NCI-H446 (cell line): ENCODE results near the gene CYSTM1.
A peak's percentile ranks its signal among the peaks of the same experiment; 100 is the strongest.

ENCODE experiments used
- DNase-seq, 2 experiments: peaks; one replicate each; lab custom pipeline; 2025; lab: John Stamatoyannopoulos, UW

The CYSTM1 gene

GRCh38 chr5:140213370-140213983 is 38.5 kb downstream of the CYSTM1 start:
- DNase-seq, result no peak

GRCh38 chr5:140214831-140215230 is 39.8 kb downstream of the CYSTM1 start:
- DNase-seq, result no peak

GRCh38 chr5:140215276-140215675 is 40.3 kb downstream of the CYSTM1 start:
- DNase-seq, result no peak

- DNase-seq, result no peak
Observed at GRCh38 chr5:140216478-140217074, 41.6 kb downstream of the CYSTM1 start.

- DNase-seq, result no peak
Observed at GRCh38 chr5:140217299-140218026, 42.5 kb downstream of the CYSTM1 start.

- DNase-seq, result no peak
Observed at GRCh38 chr5:140219068-140219991, 44.3 kb downstream of the CYSTM1 start.

GRCh38 chr5:140220032-140220697 is 45.2 kb downstream of the CYSTM1 start:
- peak in 1 of 2 experiments; percentile 6 for DNase-seq

- DNase-seq, result no peak
Observed at GRCh38 chr5:140220698-140221064, 45.7 kb downstream of the CYSTM1 start.

- DNase-seq, result no peak
Observed at GRCh38 chr5:140221697-140222223, 46.8 kb downstream of the CYSTM1 start.

GRCh38 chr5:140222416-140222815 is 47.4 kb downstream of the CYSTM1 start:
- no peak for DNase-seq

- no peak for DNase-seq
Observed at GRCh38 chr5:140223567-140223966, 48.6 kb downstream of the CYSTM1 start.

GRCh38 chr5:140224658-140225057 is 49.7 kb downstream of the CYSTM1 start:
- no peak for DNase-seq

GRCh38 chr5:140225396-140225795 is 50.4 kb downstream of the CYSTM1 start:
- DNase-seq, result no peak

GRCh38 chr5:140227046-140227445 is 52.1 kb downstream of the CYSTM1 start:
- no peak for DNase-seq

- DNase-seq, result no peak
Observed at GRCh38 chr5:140228364-140228837, 53.4 kb downstream of the CYSTM1 start.

GRCh38 chr5:140230373-140230772 is 55.4 kb downstream of the CYSTM1 start:
- no peak for DNase-seq

GRCh38 chr5:140232731-140233130 is 57.7 kb downstream of the CYSTM1 start:
- DNase-seq, result no peak

- DNase-seq, result no peak
Observed at GRCh38 chr5:140234377-140234989, 59.5 kb downstream of the CYSTM1 start.

- DNase-seq, result no peak
Observed at GRCh38 chr5:140235791-140236551, 61.0 kb downstream of the CYSTM1 start.
